H9 (cell line): ENCODE results near the gene WDR83. TPM values are rescaled to one million over a fixed set of nuclear protein-coding genes. Genes with fewer than 3 reads are reported as not detected.

Experiments
- DNase-seq: peaks from one replicate; pipeline ENCODE4 v3.0.0-alpha.2; 2017
- H2AFZ ChIP-seq: one replicate; pipeline ENCODE4 v1.6.1; 2013; ENCODE audit warnings: mild to moderate bottlenecking, low read length, control low read depth, moderate library complexity
- H2AK5ac ChIP-seq: 2 replicates; pipeline ENCODE4 v1.6.1; 2013; ENCODE audit warnings: low read length, control low read depth, mixed read lengths; ENCODE audit not compliant: insufficient read length
- H2BK120ac ChIP-seq: one replicate; pipeline ENCODE4 v1.6.1; 2013; ENCODE audit warnings: low read depth, mild to moderate bottlenecking, low read length, control low read depth, inconsistent platforms; ENCODE audit not compliant: poor library complexity, severe bottlenecking
- H2BK12ac ChIP-seq: 2 replicates; pipeline ENCODE4 v1.6.1; 2013; ENCODE audit warnings: low read length, control low read depth, mixed read lengths, low read depth; ENCODE audit not compliant: insufficient read length
- H2BK15ac ChIP-seq: 2 replicates; pipeline ENCODE4 v1.6.1; 2013; ENCODE audit warnings: low read depth, low read length, control low read depth
- H2BK20ac ChIP-seq: one replicate; pipeline ENCODE4 v1.6.1; 2013; ENCODE audit warnings: low read depth, mild to moderate bottlenecking, low read length, control low read depth, inconsistent platforms; ENCODE audit not compliant: poor library complexity, severe bottlenecking
- H2BK5ac ChIP-seq: 2 replicates; pipeline ENCODE4 v1.6.1; 2013; ENCODE audit warnings: low read length, control low read depth, mixed read lengths; ENCODE audit not compliant: insufficient read length
- H3K14ac ChIP-seq: 2 replicates; pipeline ENCODE4 v1.6.1; 2013; ENCODE audit warnings: low read length, control low read depth; ENCODE audit not compliant: insufficient read depth
- H3K18ac ChIP-seq: 2 replicates; pipeline ENCODE4 v1.6.1; 2013; ENCODE audit warnings: low read depth, mild to moderate bottlenecking, mixed read lengths, low read length, control low read depth; ENCODE audit not compliant: insufficient read length
- H3K23ac ChIP-seq: 2 replicates; pipeline ENCODE4 v1.6.1; 2013; ENCODE audit warnings: low read length, control low read depth, mixed read lengths, low read depth; ENCODE audit not compliant: insufficient read length
- H3K23me2 ChIP-seq: 2 replicates; pipeline ENCODE4 v1.6.1; 2013; ENCODE audit warnings: low read depth, mild to moderate bottlenecking, mixed read lengths, low read length, control low read depth; ENCODE audit not compliant: insufficient read length, poor library complexity, severe bottlenecking
- H3K27ac ChIP-seq: 2 replicates; pipeline ENCODE4 v1.5.1; 2013; ENCODE audit warnings: low read length, control low read depth, mixed read lengths, low read depth; ENCODE audit not compliant: insufficient read length
- H3K27me3 ChIP-seq: 2 replicates; pipeline ENCODE4 v1.6.1; 2013; ENCODE audit warnings: low read length, control low read depth, inconsistent platforms; ENCODE audit not compliant: insufficient read depth
- H3K4ac ChIP-seq: 2 replicates; pipeline ENCODE4 v1.6.1; 2013; ENCODE audit warnings: low read depth, mild to moderate bottlenecking, control low read depth, inconsistent platforms, low read length, moderate library complexity
- H3K4me1 ChIP-seq: 2 replicates; pipeline ENCODE4 v1.6.1; 2013; ENCODE audit warnings: low read length, control low read depth, inconsistent platforms; ENCODE audit not compliant: insufficient read depth
- H3K4me2 ChIP-seq: 2 replicates; pipeline ENCODE4 v1.6.1; 2013; ENCODE audit warnings: low read length, control low read depth, mixed read lengths; ENCODE audit not compliant: insufficient read length, insufficient read depth
- H3K56ac ChIP-seq: 2 replicates; pipeline ENCODE4 v1.6.1; 2013; ENCODE audit warnings: low read depth, mild to moderate bottlenecking, mixed read lengths, low read length, control low read depth; ENCODE audit not compliant: insufficient read length
- H3K79me1 ChIP-seq: 2 replicates; pipeline ENCODE4 v1.6.1; 2013; ENCODE audit warnings: low read depth, mild to moderate bottlenecking, moderate library complexity, low read length, control low read depth, inconsistent platforms; ENCODE audit not compliant: insufficient read depth, poor library complexity, severe bottlenecking
- H3K79me2 ChIP-seq: 2 replicates; pipeline ENCODE4 v1.6.1; 2013; ENCODE audit warnings: low read length, control low read depth, inconsistent platforms; ENCODE audit not compliant: insufficient read depth
- H3K9ac ChIP-seq: 2 replicates; pipeline ENCODE4 v1.6.1; 2013; ENCODE audit warnings: low read length, control low read depth, mixed read lengths; ENCODE audit not compliant: insufficient read length; ENCODE audit errors: extremely low read depth
- H3K9me3 ChIP-seq: one replicate; pipeline ENCODE4 v1.6.1; 2013; ENCODE audit warnings: low read depth, low read length, inconsistent platforms; ENCODE audit not compliant: control insufficient read depth
- H3T11ph ChIP-seq: one replicate; pipeline ENCODE4 v1.6.1; 2013; ENCODE audit warnings: mild to moderate bottlenecking, low read length, control low read depth, inconsistent platforms
- H4K20me1 ChIP-seq: one replicate; pipeline ENCODE4 v1.6.1; 2013; ENCODE audit not compliant: control insufficient read depth, insufficient read length, insufficient read depth
- H4K5ac ChIP-seq: 2 replicates; pipeline ENCODE4 v1.6.1; 2013; ENCODE audit warnings: low read depth, mild to moderate bottlenecking, mixed read lengths, low read length, control low read depth; ENCODE audit not compliant: insufficient read length
- H4K8ac ChIP-seq: replicated peaks from 2 replicates; pipeline ENCODE4 v1.6.1; 2013; ENCODE audit warnings: low read length, control low read depth, mixed read lengths, low read depth; ENCODE audit not compliant: insufficient read length
- H4K91ac ChIP-seq: 2 replicates; pipeline ENCODE4 v1.6.1; 2013; ENCODE audit warnings: low read depth, mild to moderate bottlenecking, moderate library complexity, mixed read lengths, low read length, control low read depth; ENCODE audit not compliant: insufficient read length
- H3K27ac Mint-ChIP-seq, 3 experiments: 2 replicates in 2 of 3; 3 replicates in 1 of 3; pipeline ENCODE4 v1.8.0; 2020 to 2021; ENCODE audit warnings: mixed read lengths in 3 of 3, mild to moderate bottlenecking in 1 of 3, moderate library complexity in 1 of 3
- H3K27me3 Mint-ChIP-seq: 2 replicates; pipeline ENCODE4 v1.8.0; 2021; ENCODE audit warnings: low read depth, mild to moderate bottlenecking, moderate library complexity, mixed read lengths
- H3K36me3 Mint-ChIP-seq, 3 experiments: 2 replicates in 2 of 3; 3 replicates in 1 of 3; pipeline ENCODE4 v1.8.0; 2020 to 2021; ENCODE audit warnings: low read depth in 3 of 3, mixed read lengths in 3 of 3; ENCODE audit not compliant: insufficient read depth in 1 of 3
- H3K4me1 Mint-ChIP-seq, 2 experiments: 2 replicates each; pipeline ENCODE4 v1.8.0; 2020; ENCODE audit warnings: mixed read lengths in 2 of 2
- H3K4me3 Mint-ChIP-seq, 2 experiments: 2 replicates in 1 of 2; 3 replicates in 1 of 2; pipeline ENCODE4 v1.8.0; 2020 to 2021; ENCODE audit warnings: mild to moderate bottlenecking in 2 of 2, mixed read lengths in 2 of 2, moderate library complexity in 1 of 2
- H3K9me3 Mint-ChIP-seq, 2 experiments: 2 replicates in 1 of 2; 3 replicates in 1 of 2; pipeline ENCODE4 v1.8.0; 2020; ENCODE audit warnings: mild to moderate bottlenecking in 2 of 2, mixed read lengths in 2 of 2, moderate library complexity in 1 of 2
- CTCF ChIP-seq: fragments of 200-600 bp; sonication (generic); conservative IDR thresholded peaks from 3 replicates; pipeline ENCODE4 v1.8.0; 2021; ENCODE audit warnings: antibody characterized with exemption, mild to moderate bottlenecking
- WGBS: extraction: QIAGEN DNeasy Blood & Tissue Kit; methylation state at CpG from one replicate; pipeline ENCODE4 v1.1.7; 2013; ENCODE audit warnings: missing lambda C conversion rate, low lambda C conversion rate, mixed read lengths; ENCODE audit not compliant: insufficient read length; ENCODE audit errors: extremely low coverage; 5-methylcytosine and 5-hydroxymethylcytosine counted together
- total RNA-seq: library from RNA; stranded (reverse); gene quantifications from 2 replicates; pipeline ENCODE4 v1.2.1, GENCODE V29; 2021

Gene WDR83
- total RNA-seq, 1 experiment from 2014 or later: 21.0 TPM

GRCh38 chr19:12708641-12709040 is 42.0 kb downstream of the WDR83 start:
- WGBS: no CpG with 5 or more reads among the region's 8 CpGs
- no peak overlapping the region for H3K14ac ChIP-seq

More at GRCh38 chr19:12708641-12709040, 42.0 kb downstream of the WDR83 start:
- Histone ChIP-seq H2BK15ac (no peak overlapping the region), H3K56ac (no peak overlapping the region), H3K79me1 (no peaks in the 10 kb centered on the region), H3K27ac (no peak overlapping the region), H3K79me2 (no peaks in the 10 kb centered on the region), H3K9ac (no peak overlapping the region), H4K91ac (no peak overlapping the region), H2BK12ac (no peak overlapping the region), H3T11ph (no peak overlapping the region), H2BK20ac (no peak overlapping the region), H3K27me3 (no peaks in the 10 kb centered on the region), H4K20me1 (no peaks in the 10 kb centered on the region), H3K23ac (no peak overlapping the region), H3K4ac (no peak overlapping the region), H3K4me2 (no peak overlapping the region), H4K8ac (no peak overlapping the region), H2AK5ac (no peak overlapping the region), H3K23me2 (no peaks in the 10 kb centered on the region), H2AFZ (no peak overlapping the region), H2BK120ac (no peak overlapping the region), H2BK5ac (no peak overlapping the region), H3K18ac (no peak overlapping the region), H3K9me3 (no peaks in the 10 kb centered on the region), H3K4me1 (no peaks in the 10 kb centered on the region), H4K5ac (no peak overlapping the region)
- no peak overlapping the region for H3K27ac Mint-ChIP-seq
- no peak overlapping the region for H3K4me3 Mint-ChIP-seq
- no peak for DNase-seq
- TF ChIP-seq CTCF: no peak
- H3K4me1 Mint-ChIP-seq: peaks cover 0 to 2% of the 10 kb centered on the region in 2 experiments; a peak in 2 of 4 replicates
- no peaks in the 10 kb centered on the region for H3K9me3 Mint-ChIP-seq
- H3K36me3 Mint-ChIP-seq: peaks cover 52 to 87% (median 78%) of the 10 kb centered on the region in 3 experiments
- no peaks in the 10 kb centered on the region for H3K27me3 Mint-ChIP-seq
